ENCODE data around the gene TMC6. TPM values are rescaled to one million over a fixed set of nuclear protein-coding genes. Genes with fewer than 3 reads are reported as not detected.

The TMC6 gene
- total RNA-seq, 1 donor from 2014 or later, result 86.4 TPM

DNA sequence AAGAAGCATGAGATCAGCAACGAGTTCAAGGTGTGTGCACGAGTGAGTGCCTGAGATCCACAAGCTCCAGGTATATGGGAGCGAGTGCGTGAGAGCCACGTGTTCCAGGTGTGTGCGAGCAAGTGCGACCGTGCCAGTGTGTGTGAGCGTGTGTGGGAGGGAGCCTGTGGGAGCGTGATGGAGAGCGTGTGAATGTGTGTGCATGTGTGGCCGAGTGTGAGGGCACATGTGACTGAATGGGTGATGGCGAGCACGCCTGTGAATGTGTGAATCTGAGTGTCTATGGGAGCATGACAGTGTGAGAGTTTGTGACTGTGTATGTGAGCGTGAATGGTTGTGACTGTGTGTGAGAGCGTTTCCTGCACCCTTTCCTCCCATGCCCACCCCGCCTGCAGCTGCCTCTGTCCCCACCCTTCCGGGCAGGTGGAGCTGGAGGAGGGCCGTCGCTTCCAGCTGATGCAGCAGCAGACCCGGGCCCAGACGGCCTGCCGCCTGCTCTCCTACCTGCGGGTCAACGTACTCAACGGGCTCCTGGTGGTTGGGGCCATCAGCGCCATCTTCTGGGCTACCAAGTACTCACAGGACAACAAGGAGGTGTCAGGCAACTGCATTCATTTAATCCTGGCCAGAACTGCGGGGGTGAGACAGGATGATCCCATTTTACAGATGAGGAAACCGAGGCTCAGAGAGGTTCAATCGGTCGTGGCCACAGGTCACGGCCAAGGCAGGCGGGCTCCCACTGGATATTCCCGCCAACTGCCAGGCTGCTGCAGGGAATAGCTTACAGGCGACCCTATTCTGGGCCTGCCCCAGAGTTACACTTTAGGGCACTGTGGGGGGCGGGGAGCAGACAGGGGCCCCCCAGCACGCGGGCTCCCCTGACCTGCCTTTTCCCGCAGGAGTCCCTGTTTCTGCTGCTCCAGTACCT is 5.7 kb upstream of the TMC6 start:
- TF ChIP-seq, protein P1, sequence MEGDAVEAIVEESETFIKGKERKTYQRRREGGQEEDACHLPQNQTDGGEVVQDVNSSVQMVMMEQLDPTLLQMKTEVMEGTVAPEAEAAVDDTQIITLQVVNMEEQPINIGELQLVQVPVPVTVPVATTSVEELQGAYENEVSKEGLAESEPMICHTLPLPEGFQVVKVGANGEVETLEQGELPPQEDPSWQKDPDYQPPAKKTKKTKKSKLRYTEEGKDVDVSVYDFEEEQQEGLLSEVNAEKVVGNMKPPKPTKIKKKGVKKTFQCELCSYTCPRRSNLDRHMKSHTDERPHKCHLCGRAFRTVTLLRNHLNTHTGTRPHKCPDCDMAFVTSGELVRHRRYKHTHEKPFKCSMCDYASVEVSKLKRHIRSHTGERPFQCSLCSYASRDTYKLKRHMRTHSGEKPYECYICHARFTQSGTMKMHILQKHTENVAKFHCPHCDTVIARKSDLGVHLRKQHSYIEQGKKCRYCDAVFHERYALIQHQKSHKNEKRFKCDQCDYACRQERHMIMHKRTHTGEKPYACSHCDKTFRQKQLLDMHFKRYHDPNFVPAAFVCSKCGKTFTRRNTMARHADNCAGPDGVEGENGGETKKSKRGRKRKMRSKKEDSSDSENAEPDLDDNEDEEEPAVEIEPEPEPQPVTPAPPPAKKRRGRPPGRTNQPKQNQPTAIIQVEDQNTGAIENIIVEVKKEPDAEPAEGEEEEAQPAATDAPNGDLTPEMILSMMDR (IDR thresholded peaks at IDR 0.05; ENCODE audit: unreplicated experiment), result peak; percentile 21
- Mint-ChIP-seq H3K36me3 (no peaks in the 10 kb centered on the region), H3K27me3 (ENCODE audit: low read depth) (peaks cover 7% of the 10 kb centered on the region), H3K4me1 (peaks cover 9% of the 10 kb centered on the region), H3K4me3 (no peak overlapping the region), H3K9me3 (no peaks in the 10 kb centered on the region), H3K27ac (no peak overlapping the region)
- DNase-seq (ENCODE audit: low spot score in 2 of 2, unreplicated experiment in 2 of 2), result no peak

DNA sequence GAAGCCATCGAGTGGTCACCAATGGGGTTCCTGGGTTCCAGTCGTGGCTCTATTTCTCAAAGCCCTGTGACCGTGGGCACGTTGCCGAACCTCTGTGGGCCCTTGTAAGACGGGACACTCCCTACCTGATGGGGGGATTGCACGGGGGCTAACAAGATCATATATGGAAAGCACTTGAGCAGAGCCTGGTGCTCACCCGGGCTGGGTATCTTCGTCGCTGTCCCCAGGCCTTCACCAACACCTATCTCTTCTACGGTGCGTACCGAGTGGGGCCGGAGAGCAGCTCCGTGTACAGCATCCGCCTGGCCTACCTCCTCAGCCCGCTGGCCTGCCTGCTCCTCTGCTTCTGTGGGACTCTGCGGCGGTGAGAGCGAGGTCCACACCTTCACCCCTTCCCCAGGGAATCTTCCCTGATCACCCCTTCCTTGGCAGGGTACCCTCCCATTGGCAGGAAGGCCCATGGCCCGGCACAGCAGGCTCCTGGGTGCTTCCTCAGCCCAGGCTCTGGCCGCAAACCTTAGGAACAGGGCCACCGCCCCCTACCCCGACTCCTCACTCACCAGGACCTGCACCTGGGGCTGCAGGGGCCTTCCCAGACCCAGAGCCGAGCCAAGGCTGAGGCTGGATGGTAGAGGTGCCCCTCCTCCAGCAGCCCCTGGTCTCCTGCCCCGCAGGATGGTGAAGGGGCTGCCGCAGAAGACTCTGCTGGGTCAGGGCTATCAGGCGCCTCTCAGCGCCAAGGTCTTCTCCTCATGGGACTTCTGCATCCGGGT is 4.8 kb upstream of the TMC6 start:
- no peak for DNase-seq (ENCODE audit: low spot score in 2 of 2, unreplicated experiment in 2 of 2)
- Mint-ChIP-seq H3K27me3 (ENCODE audit: low read depth) (peaks cover 7% of the 10 kb centered on the region), H3K27ac (no peak overlapping the region), H3K4me3 (no peak overlapping the region), H3K4me1 (peaks cover 13% of the 10 kb centered on the region), H3K36me3 (no peaks in the 10 kb centered on the region), H3K9me3 (no peaks in the 10 kb centered on the region)
- TF ChIP-seq, protein P1 (IDR thresholded peaks at IDR 0.05; ENCODE audit: unreplicated experiment), result no peak

DNA sequence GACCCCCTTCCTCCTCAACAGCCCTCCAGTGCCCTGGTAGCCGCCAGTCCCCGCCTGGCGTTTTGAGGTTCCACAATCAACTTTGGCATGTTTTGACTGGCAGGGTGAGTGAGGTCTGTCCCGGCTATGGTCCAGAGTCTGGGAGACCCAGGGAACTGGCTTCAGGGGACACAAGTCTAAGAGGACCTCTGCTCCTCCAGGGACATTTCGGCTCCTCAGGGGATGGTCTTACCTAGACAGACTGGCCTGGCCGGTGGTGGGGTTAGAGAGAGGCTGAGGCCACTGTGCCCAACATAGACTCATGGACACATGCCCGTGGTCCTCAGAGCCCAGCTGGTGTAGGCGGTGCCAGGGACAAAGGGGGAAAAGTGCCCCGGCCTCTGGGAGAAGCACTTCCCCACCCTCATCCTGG is 4.2 kb upstream of the TMC6 start:
- peaks cover 14% of the 10 kb centered on the region for H3K4me1 Mint-ChIP-seq
- peak overlapping the region; percentile 56 for H3K4me3 Mint-ChIP-seq
- no peaks in the 10 kb centered on the region for H3K36me3 Mint-ChIP-seq
- peaks cover 7% of the 10 kb centered on the region for H3K27me3 Mint-ChIP-seq (ENCODE audit: low read depth)
- H3K9me3 Mint-ChIP-seq, result no peaks in the 10 kb centered on the region
- TF ChIP-seq, protein P1 (IDR thresholded peaks at IDR 0.05; ENCODE audit: unreplicated experiment), result no peak
- no peak overlapping the region for H3K27ac Mint-ChIP-seq
- no peak for DNase-seq (ENCODE audit: low spot score in 2 of 2, unreplicated experiment in 2 of 2)

DNA sequence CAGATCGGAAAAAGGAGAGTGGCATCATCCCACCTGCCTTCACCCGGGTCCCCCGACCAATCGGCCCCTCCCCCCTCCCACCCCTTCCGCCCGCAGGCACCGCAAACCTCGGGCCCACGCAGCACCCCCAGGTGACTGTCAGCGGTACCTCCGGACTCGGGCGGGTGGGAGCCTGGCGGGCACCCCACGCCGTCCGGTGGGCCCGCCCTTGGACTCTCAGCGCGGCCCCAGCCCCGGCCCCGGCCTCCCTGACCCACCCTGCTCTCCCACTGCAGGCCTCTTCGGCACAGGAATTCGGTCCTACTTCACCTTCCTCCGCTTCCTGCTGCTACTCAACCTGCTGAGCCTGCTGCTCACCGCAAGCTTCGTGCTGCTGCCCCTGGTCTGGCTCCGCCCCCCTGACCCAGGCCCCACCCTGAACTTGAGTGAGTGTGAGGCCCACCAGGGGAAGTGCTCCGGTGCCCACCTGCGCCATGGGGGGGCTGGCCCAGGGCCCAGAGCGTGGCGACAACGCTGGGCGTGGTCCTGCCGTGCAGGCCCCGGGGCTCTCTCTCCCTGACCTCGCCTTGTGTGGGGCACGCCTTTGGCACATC is 3.6 kb upstream of the TMC6 start:
- H3K27ac Mint-ChIP-seq, result no peak overlapping the region
- no peaks in the 10 kb centered on the region for H3K9me3 Mint-ChIP-seq
- H3K27me3 Mint-ChIP-seq (ENCODE audit: low read depth), result peaks cover 7% of the 10 kb centered on the region
- no peak for DNase-seq (ENCODE audit: low spot score in 2 of 2, unreplicated experiment in 2 of 2)
- H3K4me1 Mint-ChIP-seq, result peaks cover 20% of the 10 kb centered on the region
- no peaks in the 10 kb centered on the region for H3K36me3 Mint-ChIP-seq
- peak overlapping the region; percentile 56 for H3K4me3 Mint-ChIP-seq
- TF ChIP-seq, protein P1 (IDR thresholded peaks at IDR 0.05; ENCODE audit: unreplicated experiment), result no peak

DNA sequence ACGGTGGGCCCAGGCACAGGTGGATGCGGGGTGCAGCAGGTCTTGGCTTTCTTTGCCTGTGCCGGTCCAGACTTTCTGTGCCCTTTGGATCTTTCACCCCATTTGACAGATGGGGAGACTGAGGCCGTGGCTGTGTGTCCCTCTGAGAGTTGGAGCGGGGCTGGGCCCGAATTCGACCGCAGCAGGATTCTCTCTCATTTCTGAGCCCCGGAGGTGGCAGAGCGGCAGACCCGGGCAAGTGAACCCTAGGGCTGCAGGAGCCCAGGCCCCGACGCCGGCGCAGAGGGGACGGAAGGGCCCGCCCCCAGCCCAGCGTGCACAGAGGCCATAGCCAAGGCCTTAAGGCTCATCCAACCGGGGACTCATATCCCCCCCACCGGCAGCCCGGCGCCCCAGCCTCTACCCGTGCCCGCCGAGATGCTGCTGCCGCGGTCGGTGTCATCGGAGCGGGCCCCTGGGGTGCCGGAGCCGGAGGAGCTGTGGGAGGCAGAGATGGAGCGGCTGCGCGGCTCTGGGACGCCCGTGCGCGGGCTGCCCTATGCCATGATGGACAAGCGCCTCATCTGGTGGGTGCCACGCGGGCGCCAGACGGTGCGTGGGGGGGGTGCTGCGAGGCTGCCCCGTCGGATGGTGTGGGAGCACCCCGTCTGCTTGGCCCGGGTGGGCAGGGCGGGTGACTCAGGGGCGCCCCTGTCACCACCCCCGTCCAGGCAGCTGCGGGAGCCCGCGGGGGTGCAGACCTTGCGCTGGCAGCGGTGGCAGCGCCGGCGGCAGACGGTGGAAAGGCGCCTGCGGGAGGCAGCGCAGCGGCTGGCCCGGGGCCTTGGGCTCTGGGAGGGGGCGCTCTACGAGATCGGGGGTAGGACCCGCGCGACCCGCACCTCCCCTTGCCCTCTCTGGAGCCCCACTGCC is 2.9 kb upstream of the TMC6 start:
- TF ChIP-seq, protein P1 (IDR thresholded peaks at IDR 0.05; ENCODE audit: unreplicated experiment), result no peak
- Mint-ChIP-seq H3K27ac (no peak overlapping the region), H3K36me3 (no peaks in the 10 kb centered on the region), H3K9me3 (no peaks in the 10 kb centered on the region), H3K4me3 (peak overlapping the region; percentile 34), H3K4me1 (peaks cover 23% of the 10 kb centered on the region), H3K27me3 (ENCODE audit: low read depth) (peaks cover 7% of the 10 kb centered on the region)
- no peak for DNase-seq (ENCODE audit: low spot score in 2 of 2, unreplicated experiment in 2 of 2)

Data from mesothelial cell of epicardium (in vitro differentiated cells).